NCI-H1930 (cell line): ENCODE measurements around the gene MUC13.

Experiments used
- DNase-seq, 2 experiments: peaks; one replicate each; lab custom pipeline; 2025; lab: John Stamatoyannopoulos, UW

The MUC13 gene

DNA sequence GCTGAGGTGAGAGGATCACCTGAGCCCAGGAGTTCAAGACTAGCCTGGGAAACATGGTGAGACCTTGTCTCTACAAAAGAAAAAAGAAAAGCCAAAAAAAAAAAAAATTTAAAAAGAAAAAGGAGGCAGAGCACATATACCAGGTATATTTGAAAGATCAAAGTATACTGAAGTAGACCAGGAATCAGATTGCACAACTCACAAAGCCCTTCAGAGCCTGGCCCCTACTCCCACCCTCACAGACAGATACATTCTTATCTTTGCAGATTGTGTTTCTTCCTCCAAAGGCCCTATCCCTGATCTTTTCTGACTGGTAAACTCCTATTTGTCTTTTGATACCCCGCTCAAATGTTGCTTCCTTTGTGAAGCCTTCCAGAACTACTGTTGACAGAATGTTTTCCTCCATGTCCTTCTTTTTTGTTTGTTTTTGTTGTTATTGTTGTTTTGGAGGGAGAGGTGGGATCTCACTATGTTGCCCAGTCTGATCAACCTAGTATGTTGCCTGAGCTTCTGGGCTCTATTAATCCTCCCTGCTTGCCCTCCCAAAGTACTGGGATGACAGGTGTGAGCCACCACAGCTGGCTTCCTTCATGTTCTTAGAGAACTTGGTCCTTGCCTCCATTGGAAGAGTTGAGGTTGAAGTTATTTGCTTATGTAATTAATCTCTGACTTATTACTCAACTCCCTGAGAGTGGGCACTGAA, 37.6 kb downstream of the MUC13 start:
- DNase-seq = no peak

DNA sequence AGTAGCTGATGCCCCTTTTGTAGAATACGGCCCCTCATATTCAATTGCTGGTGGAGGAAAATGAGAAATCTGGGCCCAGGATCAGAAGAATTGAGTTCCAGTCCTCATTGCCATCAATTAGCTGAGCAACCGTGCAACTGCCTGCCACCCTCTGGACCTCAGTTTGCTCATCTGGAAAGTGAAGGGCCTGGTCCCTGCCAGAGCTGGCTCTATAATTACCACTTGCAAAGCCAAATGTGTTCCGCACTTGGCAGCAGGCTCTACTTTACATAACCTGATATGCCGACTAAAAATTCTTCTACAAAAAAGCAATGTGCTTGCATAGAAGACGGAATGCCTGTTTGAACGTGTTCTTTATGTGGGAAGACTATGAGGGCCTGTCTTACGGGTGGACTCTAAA, 38.8 kb downstream of the MUC13 start:
- no peak for DNase-seq

DNA sequence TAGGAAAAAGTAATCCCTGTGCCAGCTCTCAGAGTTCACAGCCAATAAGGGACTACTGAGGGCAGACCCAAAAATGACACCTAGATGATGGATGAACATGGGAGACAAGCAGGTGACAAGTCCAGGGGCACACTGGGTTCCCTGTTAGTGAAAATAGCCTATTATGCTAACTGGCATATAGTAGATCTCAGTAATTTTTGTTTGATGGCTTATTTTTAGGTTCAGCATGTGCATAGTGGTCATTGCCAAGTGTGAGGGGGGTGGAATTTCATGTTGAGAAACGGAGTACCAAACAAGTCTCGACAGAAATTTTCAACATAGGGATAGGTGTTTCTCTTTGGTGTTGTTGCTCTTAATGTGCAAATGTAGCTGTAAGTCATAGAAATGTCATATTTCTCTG, 41.0 kb downstream of the MUC13 start:
- no peak for DNase-seq

DNA sequence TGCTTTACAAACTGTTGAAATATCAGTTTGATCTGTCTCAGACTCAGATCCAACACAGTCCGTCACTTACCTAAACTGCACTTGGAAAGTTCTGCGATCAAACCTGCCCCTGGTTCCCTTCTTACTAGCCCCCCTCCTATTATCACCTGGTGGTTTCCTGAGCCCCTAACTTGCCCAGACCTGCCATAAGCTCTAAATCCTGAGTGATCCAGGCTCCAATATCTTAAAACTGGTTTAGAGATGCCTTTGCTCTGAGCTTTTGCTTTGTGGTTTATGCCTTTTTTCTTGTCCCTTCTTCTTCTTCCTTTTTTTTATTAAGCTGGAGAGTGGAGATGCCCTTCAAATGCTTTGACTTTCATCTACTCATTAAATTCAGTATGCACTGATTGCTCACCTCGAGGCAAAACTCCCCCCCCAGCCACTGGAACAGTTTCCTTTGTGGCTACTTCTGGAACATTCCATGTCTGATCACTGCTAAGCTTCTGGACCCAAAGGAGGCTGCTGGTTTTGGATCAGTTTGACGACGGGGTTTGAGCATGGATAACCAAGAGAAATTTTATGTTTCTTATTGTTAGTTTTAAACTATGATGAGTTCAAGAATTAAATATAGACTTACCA, 43.9 kb downstream of the MUC13 start:
- DNase-seq = no peak

DNA sequence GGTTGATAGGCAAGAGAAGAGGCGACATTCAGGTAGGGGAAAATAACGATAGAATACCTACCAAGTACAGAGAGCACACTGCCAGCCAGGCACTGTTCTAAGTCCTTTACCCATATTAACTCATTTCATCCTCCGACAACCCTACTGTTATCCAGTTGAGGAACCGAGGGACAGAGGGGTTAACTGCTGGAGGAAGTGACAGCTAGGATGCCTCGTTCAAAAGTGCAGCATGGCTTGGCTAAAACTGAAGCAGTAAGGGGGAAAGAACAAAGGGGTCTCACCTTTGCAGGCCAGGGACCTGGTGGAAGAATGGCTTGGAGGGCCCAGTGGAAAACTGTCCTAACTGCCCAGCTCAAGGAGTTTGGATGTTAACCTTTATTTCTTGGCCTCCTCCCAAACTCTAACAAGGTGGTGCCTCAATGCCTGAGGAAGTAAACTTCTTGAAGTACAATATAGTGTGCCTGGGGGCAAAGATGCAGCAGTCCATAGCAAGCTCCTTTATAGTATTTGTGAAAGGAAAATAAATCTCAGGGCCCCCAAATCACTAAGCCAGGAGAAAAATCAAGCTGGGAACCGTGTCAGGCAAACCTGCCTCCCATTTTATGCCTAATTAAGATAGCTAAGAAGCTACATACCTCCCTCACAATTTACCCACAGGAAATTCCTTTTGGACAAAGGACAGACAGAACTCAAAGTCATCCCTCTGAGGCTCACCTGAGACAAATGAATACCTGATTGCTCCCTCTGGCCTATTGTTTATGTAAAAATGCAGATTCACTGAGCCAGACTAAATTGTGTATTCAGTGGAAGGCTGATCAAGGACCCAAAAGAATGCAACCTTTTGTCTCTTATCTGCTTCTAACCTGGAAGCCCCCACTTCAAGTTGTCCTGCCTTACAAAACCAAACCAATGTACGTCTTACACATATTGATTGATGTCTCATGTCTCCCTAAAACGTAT, 45.8 kb downstream of the MUC13 start:
- DNase-seq = no peak

DNA sequence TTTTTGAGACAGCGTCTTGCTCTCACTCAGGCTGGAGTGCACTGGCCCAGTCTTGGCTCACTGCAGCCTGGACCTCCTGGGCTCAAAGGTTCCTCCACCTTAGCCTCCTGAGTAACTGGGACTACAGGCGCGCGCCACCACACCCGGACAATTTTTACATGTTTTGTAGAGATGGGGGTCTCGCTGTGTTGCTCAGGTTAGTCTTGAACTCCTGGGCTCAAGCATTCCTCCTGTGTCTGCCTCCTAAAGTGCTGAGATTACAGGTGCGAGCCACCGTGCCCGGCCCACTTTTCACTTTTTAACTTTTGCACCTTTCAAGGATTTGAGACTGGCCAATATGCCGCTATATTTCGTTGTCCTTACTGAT, 46.6 kb downstream of the MUC13 start:
- DNase-seq = no peak

DNA sequence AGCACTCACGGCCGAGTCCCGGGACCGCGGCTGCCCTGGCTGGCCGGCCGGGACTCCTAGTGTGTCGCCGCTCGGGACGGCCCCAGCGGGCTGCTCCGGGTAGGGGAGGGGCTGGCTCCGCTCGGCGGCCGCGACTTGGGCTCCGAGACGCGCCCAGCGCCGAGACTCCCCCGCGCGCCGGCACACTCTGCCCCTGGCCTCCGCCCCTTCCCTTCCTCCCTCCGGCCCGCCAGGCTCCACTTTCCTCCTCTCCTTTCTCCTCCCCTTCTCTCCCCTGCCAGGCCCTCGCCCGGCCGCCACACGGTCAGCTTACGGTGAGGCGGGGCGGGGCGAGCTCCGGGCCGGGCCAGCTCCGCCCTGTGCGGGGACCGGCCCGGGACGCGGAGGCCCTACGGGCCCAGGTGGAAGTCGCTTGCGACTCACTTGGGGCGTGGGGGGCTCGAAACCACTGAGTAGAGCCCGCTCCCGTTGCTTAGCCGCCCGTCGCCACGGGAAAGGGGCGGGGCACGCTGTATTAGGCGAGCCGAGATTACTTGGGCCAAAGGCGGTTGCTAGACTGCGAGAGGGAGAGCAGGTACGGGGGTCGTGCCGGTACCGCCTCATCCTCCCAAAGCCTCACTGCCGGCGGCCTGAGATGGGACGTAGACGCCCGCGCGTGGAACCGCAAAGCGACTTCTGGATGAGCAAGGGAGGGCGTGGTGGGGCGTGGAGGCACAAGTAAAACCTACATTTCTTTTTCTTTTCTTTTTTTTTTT, 47.2 kb downstream of the MUC13 start, which contains the start of gene ITGB5:
Gene ITGB5 (minus strand): TSS at position 189 of the 755 bp plus-strand sequence. CDS start 365 bp downstream, outside the sequence.
- peak; percentile 26 to 35 for DNase-seq

DNA sequence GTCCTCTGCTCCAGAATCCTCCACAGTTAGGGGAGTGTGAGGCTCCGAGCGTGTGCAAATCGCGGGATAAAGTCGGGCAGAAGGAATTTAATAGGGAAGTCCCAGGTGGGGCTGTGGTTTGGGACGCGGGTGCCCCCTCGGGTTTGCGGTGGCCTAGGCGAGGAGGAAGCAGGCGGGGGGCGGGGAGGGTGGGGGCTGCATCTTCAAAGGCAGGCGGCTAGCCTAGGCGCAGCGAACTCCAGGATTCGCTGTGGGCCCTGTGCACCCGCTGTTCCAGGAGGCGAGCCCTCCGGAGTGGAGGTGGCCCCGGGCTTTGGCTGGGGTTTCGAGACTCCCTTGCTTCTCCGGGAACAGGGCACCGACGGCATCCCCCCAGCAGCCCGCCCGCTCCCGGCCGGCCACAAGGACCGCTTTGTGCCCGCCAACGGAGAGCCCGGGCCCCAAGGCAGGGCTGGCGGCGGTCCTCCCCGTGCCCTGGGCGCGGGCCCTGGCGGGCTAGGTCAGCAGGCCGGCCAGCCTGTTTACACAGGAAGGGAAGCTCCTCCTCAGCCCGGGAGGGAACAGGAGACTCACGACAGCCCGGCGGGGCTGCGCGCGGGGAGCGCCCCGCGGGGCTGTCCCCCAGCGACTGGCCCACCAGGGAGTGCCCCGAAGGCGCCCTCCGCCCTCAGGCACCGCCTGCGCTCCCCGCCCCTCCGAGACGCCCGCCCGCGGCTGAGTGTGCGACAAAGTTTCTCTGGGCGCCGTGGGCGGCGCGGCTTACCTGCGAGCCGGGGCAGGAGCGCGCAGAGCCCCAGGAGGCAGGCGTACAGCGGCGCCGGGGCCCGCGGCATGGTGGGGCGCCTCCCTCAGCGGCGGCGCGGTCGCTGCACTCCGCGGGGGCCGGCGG, 48.1 kb downstream of the MUC13 start:
- peak; percentile 14 for DNase-seq

DNA sequence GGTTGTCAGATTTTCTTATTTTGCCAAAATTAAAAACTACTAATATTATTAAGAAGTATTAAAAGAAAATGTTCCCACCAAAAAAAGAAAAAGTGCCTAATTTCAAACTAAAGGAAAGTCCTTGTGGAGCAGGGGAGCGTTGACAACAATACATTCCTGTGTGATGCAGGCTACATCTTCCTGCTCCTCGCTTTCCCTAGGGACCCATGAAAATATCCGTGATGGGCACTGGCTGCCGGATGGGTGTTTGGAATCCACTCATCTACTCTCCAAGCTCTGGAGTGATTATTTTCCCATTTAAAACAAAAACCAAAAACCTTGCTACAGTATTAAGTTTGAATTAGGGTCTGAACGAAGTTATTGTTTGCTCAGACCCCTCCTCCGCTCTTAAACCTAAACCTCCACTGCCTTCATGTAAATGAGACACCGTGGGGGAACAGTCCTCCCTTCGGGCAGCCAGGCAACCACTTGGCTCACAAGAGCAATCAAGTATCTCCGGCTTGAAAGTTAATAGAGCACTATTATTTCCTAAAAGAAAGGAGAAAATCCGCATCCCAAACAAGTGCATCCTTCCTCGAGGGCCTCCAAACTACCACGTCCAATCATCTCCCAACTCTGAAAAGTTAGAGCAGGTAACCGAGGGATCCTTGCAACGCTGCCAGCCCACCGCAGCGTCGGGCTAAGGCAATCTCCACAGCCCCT, 48.9 kb downstream of the MUC13 start:
- DNase-seq = no peak

DNA sequence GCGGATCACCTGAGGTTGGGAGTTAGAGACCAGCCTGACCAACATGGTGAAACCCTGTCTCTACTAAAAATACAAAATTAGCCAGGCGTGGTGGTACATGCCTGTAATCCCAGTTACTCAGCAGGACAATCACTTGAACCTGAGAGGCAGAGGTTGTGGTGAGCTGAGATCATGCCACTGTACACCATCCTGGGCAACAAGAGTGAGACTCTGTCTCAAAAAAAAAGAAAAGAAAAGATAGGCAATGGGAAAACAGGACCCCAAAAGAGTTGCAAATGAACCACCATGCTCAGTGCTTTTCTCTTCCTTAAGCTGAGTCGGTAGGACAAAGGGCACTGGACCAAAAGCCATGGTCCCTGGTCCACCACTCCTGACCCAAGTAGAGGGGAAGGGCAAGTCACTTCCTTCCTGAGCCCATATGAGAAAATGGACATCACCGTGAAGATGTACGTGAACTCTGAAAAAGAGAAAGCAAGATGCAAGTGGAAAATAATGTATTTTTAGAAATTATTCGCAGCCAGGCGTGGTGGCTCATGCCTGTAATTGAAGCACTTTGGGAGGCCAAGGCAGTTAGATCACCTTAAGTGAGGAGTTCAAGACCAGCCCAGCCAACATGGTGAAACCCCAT, 50.0 kb downstream of the MUC13 start:
- DNase-seq = no peak

DNA sequence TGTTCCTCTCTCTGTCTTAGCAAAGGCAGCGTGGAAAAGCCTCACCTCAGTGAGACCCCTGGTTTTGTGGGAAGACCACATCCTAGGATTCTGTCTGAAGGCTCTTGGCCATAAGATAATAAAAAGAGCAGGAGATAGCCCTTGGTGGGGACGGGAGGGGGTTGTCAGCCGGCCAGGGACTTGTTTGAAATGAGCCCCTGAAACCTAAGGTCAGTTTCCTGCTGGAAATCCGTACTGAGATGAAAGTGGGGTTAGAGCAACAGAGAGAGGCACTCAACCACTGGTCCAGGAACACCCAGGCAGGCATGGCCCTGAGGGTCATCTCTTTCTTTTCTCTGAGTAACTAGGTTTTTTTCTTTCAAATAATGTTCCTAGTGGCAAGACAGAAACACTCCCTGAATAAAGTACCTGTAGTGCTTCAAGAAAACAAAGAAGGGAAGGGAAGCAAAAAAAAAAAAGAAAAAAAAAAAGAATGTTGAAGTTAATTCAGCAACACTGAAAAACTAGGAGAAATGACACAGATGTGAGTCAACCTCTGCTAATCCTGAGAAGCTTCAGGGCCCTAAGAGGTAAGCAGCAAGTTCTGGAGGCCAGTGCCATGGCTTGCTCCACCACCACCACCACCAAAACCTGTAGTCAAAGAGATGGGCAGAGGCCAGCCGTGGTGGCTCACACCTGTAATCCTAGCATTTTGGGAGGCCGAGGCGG, 50.6 kb downstream of the MUC13 start:
- DNase-seq = no peak

DNA sequence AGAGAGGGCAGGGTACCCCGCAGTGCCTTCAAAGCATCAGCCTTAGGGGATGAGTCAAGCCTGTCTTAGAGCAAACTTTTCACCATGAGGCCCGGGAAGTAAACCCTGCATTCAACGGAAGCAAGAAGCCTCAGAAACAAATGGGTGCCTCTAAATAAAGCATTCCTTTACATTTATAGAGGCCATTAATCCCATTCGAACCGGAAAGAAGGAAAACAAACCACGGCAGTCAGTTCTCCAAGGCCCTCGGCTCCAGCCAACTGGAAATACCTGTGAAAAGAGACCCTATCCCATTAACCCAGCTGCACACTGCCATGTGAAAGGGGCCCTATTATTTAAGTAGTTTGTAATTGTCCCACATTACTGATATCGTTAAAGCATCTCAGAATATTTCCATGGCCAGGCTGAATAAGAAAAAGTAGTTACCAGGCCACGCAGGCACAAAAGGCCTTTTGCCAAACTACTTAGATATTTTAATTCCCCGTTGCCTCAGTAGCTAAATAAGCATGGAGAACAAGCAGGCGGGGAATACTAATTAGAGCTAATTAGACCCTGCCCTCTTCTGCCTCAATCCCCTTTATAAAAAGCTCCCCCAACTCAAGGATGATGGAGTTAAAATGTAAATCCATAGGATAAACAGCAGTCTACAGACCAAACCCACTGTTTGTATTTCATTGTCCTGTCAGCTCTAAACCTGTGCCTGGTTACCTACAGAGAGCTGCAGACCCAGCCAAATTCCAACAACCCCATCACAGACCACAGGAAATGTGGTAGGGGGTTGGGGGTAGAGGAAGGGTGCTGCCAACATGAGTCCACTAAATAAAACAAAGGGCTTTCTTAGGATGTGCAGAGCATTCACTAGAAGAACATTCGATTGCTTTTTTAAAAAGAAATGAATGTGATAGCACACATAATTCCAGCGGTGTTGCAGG, 51.5 kb downstream of the MUC13 start:
- no peak for DNase-seq

DNA sequence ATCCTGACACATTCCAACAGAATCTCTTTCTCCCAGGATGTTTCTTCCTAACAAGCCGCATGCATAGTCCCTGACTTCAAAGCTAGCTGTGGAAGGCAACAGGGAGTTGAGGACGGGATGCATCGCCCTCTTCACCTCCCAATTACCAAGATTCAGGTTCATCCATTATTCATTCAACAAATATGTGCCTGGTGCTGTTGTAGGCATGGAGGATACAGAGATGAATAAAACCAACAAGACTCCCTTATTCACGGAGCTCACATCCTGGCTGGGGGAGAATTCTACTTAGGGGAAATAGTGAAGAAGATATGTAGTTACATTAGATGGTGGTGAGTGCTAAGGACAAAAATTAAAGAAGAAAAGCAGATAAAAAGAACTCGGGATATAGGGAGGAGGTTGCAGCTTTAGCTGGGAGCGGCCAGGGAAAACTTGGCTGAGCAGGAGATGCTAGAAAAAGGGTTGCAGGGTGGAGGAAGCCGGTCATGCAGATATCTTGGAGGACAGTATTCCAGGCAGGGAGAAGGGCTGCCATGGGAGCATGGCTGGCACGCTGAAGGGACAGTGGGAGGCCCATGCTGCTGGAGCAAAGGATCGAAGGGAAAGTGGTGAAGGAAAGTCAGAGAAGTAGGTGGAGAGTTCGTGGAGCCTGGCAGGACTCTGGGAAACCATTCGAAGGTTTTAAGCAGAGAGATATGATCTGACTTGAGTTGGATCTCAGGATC, 52.4 kb downstream of the MUC13 start:
- DNase-seq = no peak

DNA sequence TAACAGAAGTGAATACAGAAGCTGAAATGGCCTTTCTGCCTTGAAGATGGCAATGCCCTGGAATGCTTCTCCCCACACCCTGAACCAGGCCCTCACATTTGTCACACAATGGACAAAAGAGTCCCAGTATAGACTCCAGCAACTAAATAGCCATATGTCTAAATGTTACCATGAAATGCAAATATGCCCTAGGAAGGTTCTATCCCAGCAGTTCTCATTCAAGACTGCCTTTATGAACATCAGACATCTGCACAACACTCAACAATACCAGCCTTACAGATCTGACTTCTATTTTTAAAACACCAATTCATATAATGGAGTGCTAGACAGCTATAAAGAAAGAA, 55.2 kb downstream of the MUC13 start:
- DNase-seq = no peak

DNA sequence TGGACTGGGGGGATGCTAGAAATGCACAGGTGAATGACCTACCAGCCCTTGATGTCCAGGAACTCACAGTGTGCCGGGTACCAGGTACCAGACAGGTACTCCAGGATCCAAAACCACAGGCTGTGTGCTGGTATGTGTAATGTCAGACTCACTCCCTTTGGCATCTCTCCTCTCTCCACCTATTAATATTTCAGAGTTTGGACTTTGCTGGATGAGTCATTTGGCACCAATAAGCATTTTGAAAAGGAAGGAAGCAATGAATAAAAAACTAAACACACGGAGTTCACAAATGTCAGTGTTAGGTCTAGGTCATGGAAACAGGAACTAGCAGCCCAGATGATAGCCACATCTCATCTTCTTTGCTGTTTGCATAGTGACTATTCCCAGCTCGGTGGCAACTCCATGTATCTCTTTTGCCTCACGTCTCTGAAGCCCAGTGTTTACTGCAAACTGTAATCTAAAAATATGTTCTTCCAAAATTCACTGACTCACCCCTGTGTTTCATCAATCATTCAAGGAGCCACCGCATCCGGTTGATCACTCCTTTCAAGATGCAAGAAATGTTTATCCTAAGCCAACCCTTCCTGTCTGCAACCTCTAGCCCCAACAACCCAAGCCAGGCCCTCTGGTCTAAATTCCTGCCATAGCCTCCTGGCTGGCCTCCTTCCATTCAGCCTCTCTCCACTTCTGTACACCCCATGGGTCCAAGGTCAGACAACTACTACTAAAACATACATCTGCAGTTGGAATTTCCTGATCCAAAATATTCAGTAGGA, 55.8 kb downstream of the MUC13 start:
- no peak for DNase-seq

DNA sequence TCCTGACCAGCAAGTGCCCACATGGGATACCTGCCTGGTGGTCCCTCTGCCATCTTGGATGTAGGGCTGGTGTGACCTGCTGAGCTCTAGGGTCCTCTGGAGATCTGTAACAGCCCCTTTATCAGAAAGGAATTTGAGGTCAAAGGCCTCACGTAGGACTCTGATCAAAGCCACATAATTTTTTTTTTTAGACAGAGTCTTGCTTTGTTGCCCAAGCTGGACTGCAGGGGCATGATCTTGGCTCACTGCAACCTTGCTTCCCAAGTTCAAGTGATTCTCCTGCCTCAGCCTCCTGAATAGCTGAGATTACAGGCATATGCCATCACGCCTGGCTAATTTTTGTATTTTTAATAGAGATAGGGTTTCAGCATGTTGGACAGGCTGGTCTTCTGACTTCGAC, 56.9 kb downstream of the MUC13 start:
- DNase-seq = no peak

DNA sequence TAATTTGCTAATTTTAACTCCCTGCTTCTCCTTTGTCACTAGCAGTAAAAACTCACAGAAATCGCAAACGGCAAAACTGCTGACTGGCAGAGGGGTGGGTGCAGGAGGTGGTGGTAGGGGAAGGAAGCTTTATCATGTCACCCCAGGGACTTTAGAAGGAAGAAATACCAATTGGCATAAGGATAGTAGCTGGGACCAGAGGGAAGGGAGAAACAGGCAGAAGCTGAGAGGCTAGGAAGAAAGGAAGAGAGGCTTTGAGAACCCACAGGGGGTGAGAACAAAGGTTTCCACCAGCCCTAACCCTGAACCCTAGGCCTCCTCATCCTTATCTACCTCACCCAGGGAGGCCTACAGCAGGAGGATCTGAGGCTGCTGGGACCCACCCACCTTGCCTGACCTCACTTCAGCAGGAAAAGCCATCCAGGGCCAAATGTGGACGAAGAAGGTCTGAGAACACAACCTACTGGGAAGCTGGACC, 58.1 kb downstream of the MUC13 start:
- no peak for DNase-seq
